Hematopoietic multipotent progenitor cell treated with erythropoietin and hydrocortisone succinate and interleukin-3 and kit ligand, for 4 days (in vitro differentiated cells): ENCODE results near the gene NPR3.

Source experiments
- DNase-seq: peaks from one replicate; pipeline ENCODE4 v3.0.0-alpha.2; 2015

NPR3 gene

DNA sequence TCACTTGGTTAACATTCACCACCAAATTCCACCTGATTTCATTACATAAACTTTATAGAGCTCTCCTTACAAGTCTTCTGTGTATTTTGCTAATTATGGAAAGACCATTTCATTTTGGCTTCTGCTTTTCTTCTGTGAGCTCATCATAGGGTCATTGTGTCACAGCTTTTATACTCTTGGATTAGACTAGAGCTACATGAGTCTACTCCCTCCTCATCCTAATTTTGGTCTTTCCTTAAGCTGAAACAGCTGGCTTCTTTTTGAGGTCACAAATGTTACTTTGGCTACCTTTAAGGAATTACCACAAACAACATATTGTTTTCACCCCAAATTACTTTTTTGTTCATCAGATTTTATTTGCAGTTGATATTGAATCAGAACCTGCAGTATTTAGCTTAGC, 103.0 kb downstream of the NPR3 start:
- no peak for DNase-seq

DNA sequence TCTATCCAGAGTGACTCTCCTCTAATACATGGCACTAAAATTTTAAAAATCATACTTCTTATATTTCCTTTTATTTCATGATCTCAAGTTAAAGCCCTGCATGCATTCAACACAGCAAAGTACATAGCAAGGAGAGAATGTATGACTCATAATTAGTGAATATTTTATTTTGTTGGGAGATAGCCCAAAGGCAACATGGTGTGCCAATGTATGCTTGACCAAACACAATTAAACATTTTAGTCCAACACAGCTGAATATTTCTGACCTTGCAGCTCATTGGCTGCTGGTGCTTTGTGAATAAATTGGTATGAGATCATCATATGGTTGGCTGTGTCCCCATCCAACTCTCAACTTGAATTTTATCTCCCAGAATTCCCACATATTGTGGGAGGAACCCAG, 103.5 kb downstream of the NPR3 start:
- no peak for DNase-seq

DNA sequence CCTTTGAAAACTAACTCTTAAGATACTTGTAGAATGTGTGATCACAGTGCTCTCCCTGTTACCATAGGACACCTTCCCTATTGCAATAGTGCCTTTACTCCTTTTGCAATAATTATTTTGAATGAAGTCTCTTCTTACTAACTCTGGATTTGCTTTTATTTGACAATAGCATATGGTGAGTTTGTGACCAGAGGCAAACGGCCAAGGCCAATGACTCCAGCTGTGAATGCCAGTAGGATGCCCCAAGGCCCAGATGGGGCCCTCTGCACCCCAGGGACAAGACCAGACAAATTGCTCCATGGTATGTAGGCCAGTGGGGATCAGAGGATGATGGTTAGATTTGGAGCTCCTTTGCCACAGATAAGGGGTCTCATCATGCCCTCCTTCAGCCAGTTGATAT, 116.9 kb downstream of the NPR3 start:
- DNase-seq, result no peak

DNA sequence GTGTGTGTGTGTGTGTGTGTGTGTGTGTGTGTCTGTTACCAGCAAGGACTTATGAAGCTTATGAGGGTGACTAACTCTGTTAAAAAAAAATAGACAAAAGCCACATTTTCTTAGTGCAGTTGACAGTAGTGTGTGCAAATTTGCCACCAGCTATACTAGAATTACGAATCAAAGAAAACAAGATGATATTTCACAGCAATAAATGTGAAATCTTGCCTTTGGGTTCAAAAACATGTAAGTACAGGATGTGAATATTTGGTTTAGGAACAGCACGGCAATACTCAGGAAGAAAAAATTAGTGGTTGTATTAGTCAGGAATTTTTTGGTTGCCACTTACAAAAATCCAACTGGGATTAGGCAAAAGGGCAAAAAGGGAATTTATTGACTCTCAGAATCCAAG, 117.4 kb downstream of the NPR3 start:
- DNase-seq, result no peak

DNA sequence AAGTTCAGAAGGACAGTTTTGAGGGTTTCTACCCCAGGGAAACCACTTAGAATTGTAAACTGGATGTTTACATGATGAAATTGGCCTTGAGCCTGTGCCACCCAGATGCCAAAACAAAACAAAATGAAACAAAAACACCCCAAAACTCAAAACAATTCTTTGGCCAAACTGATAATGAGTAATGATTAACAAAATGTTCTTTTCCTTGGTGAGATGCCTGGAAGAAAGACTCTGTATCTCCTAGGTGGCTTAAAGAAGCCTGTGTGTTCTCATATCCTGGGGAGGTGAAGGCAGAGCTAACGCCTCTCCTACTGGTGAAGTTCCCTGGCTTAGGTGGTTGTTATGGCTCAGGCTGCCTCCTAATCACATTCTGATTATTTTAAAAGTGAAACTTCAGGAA, 120.5 kb downstream of the NPR3 start:
- DNase-seq, result no peak

DNA sequence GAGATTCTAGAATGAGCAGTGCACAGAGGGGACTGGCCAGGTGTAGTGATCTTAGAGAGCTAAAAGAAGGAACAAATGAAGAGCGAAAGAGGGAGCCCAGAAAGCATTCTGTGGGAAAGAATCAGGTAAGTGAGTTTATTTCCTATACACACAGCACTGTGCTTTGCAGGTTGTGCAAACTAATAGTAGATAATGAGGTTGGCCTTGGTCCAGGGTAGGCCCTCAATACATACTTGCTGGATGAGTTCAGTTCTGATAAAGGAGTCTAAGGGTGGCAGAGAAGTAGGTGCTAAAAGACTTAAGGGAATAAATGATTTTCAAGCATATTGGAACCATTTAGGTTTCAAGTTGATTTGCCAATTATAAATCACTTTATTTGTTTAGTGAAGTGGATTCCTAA, 122.0 kb downstream of the NPR3 start:
- DNase-seq, result peak; percentile 50

DNA sequence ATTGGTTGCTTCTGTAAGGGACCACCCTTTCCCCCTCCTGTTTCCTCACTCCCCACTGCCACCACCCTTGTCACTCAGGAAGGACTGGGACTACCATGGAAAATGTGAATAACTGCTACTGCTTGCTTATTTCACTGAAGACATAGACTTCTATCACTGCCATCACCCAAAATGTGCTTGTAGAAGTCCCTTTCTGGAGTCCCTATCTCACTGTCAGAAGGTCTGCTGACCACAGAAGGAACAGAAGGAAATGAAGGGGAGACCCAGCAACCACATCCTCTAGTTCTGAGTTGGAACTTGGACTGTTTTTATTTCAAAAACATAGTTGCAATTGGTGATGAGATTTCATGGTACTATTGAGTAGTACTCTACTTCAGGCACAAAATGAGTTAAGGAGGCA, 122.5 kb downstream of the NPR3 start:
- DNase-seq, result peak; percentile 86

DNA sequence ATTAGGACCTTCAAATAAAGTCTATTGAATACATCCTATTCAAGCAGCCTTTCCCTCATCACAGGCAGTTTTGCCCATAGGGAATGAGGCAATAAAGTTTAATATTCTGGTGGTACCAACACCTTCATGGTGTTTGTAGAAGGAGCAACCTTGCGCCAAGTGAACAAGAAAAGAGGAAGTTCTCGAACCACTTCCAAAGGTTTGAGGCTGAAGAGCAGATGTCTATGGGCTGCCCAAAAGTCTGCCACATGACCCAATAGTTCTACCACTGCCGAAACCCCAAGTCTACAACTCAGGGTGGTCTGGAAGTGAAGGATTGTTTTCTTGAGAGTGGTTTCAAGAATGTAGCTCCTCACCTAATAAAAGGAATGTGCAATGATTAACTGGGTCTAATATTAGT, 123.1 kb downstream of the NPR3 start:
- DNase-seq, result peak; percentile 73

DNA sequence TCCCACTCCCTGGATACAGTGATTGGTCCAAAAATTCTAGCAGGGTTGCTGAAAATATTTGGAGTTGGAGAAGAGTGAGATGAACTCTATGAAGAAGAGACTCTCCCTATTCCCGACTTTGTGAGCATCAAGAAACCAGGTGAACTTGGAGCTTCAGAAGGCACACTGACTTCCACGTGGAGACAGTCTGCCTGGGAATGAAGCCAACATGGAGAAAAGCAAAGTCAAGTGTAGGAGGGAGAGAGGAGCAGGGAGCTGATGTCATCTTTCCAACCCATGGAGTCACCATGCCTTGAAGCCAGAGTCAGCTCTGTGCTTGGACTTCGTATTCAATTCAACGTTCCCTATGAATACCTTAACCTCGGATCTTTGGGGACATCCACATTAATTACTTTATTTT, 125.1 kb downstream of the NPR3 start:
- no peak for DNase-seq

DNA sequence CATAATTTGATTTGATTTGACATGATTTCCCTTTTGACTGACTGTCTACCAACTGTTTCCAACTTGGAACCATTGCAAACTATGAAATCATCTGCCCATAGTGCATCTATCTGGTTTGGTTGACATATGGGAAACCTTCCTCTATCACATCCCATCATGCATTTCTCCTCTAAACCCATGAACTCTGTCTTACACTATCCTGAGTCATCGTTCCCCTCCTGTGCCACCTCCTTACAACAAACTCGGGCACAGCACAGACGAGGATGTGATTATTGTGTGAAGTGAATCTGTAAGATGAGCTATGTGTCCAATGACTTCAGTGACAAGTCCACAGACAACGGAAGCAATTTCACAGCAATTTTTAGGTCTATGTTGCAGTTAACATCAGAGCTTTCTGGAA, 126.1 kb downstream of the NPR3 start:
- no peak for DNase-seq

DNA sequence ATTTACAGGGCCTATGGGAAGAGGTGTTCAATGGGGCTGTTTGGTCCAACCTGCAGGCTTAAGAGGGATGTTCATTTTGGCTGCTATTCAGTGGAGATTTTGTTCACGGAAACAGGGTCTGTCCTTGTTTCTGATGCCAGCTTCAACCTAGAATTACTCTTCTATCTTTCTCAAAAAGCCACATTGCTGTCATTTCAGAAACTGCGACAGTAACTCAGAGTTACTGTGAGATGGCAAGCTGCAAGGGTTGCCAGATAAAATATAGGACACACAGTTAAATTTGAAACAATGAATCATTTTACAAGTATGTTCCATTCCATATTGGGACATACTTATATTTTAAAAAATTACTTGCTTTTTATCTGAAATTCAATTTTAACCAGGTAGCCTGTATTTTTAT, 128.0 kb downstream of the NPR3 start:
- no peak for DNase-seq

DNA sequence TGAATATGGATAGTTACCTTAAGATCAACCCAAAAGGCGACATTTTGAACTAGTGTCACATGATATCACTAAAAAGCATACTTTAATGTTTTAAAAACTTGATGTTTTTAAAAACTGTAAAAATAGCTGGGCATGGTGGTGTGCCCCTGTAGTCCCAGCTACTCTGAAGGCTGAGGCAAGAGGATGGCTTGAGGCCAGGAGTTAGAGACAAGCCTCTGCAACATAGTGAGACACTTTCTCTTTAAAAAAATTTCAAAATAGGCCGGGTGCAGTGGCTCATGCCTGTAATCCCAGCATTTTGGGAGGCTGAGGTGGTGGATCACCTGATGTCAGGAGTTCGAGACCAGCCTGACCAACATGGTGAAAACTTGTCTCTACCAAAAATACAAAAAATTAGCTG, 129.5 kb downstream of the NPR3 start:
- no peak for DNase-seq
